Fibroblast of gingiva (primary cell): Measurements from ENCODE around the gene COMT.
"Not testable (repeated sequence)": the region's sequence is repeated elsewhere in the genome, so short reads cannot be mapped to it uniquely, and the experiment has no call there.

Experiments used
- DNase-seq: peaks from one replicate; pipeline ENCODE4 v3.0.0-alpha.2; 2011; ENCODE audit warnings: low read depth

COMT gene

DNA sequence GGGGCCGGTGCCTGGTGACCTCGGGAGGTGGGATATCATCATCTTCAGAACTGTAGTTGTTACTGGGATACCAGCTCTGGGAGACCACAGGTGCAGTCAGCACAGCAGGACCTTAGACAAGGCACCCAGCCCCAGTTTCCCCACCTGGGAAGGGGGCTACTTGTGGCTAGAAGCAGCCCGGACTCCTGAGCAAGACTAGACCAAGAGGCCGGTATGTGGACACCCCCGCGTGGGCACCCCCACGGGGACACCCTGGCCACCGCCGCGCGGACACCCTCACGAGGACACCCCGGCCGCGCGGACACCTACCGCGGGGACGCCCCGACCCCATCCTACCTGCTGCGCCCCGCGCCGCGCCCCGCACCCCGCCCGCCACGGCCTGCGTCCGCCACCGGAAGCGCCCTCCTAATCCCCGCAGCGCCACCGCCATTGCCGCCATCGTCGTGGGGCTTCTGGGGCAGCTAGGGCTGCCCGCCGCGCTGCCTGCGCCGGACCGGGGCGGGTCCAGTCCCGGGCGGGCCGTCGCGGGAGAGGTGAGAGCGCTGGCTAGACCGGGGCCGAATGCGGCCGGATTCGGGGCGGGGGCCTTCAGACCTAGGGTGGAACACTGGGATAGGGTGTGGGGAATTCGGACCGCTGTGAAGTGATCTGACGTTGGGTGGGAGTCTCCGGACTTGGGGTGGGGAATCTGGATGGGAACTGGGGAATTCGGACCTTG lies at the start of gene COMT, which contains the start of gene TXNRD2:
Gene COMT, plus strand, starts transcription at position 408 of the 718 bp plus-strand sequence. CDS start 20,755 bp downstream, outside the sequence.
Gene TXNRD2, minus strand, starts transcription at position 454 of the 718 bp plus-strand sequence. Its CDS starts 15 bp downstream, at position 439.
- DNase-seq, result peak; percentile 72

DNA sequence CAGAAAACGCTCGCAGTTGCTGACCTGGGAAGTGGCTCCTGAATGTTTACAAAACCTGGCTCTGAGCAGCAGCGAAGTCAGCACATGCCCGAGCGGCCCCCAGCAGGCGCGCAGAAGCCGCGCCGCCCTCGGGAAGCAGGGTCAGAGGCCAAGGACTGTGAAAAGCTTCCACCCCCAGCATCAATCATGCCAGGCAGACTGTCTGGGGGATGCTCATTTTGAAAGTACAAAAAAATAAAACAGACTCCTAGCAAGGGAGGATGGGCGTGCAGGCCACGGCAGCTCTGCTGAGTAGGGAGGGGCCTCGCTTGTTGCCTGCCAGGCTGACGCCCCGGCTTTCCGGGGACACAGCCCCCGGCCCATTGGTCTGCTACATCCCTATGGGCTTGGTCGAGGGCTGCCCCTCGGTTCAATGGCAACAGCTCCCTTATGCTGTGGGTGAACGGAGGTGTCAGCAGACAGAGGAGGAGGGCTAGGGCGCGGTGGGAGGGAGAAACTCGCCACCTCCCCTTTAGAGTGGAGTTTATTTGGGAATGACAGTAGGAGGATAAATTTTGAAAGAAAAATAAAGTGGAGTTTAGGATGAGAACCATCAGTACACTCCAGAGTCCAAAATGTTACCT lies 49.2 kb upstream of the COMT start:
- DNase-seq, result no peak

DNA sequence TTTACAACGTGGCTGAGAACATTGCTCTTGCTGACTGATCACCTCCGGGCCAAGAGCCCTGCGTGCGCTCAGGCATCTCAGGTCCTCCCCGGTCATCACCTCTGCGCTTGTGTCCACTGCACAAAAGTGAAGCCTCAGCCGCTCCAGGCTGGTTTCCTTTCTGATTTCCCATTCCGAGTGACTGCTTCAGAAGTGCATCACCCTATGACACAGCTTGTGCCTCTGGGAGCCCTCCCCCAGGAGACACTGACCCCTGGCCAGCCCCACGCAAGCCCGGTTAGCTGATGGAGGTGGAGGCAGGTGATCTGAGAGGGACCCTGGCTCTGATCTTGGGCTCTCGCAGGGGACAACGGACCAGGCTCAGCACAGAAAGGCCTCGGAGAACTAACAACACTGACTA lies 48.6 kb upstream of the COMT start:
- no peak for DNase-seq

DNA sequence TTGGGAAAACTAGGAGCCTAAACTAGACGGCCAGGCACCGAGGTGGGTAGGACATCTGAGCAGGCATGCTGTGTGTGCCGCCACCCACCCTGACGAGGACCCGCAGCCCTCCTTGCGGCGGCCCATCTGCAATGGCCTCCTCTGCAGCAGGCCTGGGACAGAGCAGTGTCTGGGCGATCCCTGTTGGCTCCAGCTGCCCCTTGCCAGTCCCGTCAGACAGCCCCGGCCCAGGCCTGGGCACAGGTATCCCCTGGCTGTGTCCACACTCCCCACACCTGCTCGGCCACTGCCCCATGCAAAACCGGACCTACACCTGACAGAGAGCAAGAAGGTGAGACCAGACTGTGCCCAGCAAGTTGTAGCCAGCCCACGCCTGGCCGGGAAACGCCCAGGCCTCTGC lies 48.2 kb upstream of the COMT start:
- DNase-seq, result no peak

DNA sequence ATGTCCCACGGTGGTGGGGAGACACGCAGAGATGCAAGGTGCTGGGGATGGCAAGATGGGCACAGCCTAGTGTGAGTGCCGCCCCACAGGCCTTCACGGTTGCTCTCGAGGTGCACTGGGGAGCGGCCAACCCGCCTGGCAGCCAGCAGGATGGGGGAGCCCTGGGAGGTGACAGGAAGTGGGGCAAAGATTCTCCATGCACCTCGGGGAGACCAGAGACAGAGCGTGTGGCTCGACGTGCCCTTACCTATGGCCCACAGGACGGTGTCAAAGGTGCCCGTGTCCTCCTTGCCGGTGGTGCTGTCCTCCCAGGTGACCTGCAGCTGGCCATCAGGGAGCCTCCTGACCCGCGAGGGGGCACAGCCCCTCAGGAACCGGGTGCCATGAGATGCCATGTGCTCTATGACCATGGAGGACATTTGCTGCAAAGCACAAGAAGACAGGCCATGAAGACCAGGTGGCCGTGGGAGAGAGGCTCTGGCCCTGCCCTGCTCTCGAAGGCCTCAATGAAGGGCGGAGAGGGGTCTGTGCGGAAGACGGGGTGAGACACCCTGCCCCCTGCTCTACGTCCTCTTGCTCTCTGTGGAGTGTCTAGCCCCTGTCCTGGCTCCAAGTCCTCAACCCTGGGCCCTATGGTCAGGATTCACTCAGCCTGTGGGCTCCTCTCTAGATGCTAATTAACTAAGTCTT lies 46.3 kb upstream of the COMT start:
- DNase-seq, result no peak

DNA sequence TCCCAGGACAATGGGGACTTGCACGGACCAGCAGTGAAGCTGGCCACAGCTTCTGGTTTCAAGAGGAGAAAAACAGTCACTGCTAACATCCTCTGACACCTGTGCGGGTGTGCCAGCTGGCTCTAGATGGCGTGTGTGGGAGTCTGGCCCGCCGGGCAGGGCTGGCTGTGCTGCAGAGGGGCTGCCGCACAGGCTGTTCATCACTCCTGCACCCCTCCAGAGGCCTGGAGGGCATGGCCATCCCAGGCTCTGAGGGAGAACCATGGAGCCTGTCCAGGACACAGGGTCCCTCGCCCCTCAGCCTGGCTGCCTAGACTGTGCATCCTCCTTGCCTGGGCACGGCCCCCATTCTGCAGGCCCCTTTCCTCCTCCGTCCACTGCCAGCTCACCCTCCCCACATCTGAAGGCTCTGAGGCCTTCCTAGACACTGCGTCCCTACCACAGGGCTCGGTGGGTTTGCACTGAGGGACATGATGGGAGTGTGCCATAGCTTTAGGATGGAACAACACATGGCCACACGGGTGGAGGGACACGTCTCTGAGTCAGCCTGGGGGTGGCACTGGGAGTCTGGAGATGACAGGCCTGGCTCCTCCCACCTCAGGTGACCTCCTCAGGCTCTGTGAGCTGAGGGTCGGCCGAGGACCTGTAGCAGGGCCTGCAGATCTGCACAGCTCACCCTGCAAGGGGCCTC lies 44.8 kb upstream of the COMT start:
- DNase-seq, result no peak

DNA sequence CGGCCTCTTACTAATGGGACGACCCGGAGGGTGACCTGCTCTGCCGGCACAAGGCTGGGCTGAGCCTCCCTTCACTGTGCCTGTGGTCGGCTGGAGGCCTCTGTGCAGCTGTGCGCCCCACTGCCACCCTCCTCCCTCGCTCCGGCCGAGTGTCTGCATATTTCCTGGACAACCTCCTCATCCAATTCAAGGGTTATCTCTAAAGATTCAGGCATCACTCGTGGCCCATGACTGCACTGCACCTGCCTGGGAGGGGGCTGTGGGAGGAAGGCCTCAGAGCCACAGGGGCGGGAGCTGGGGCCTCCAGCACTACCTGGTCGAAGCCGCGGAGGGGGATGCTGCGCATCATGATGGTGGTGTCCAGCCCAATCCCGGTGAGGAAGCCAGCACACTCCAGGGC lies 43.8 kb upstream of the COMT start:
- DNase-seq, result no peak

DNA sequence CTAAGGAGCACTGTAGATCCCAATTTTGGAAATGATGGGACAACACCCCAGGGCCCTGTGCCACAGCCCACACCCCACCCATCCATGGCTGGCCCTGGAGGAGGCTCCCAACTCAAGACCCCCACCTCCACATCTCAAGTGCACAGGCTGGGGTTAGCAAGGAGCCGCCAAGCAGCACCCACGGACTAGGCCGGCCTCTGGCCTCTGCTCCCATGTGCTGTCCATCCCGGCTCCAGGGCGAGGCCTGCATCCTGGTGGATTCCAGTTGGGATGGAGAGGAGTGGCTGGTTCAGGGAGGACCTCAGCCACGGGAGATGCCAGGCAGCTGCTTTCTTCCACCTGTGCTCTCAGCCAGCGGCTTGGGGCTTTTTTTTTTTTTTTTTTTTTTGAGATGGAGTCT lies 43.4 kb upstream of the COMT start:
- no peak for DNase-seq

DNA sequence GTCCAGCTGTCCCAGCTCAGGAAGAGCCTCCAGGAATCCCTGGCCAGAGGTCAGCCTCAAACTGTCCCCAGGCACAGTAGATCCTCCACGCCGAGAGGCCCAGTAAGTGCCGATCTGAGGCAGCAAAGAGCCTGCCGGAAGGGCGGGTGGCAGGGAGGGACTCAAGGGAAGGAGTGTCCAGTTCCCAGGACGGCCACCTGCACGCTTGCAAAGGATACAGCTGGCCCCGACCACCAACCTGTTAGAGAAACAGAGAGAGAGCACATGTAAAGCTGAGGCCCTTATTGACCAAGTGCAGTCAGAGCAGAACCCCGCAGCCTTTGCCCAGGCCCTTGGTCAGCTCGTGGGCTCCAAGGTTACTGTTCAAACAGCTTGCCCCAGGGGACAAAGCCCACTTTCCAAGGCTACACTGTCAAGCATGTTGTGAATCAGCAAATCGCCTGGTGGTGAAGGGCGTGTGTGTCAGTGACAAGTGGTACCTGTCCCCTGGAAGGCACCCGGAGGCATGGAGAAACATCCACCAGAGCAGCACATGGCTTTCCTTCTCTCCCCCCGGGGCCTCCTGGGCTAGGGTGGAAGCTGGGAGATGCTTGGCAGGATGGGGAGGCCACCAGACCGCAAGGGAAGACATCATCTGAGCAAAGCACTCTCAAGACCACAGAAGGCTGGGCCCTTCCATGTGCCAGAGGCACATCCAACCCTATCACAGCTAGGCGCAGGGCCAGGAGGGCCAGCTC lies 42.6 kb upstream of the COMT start:
- DNase-seq, result no peak

DNA sequence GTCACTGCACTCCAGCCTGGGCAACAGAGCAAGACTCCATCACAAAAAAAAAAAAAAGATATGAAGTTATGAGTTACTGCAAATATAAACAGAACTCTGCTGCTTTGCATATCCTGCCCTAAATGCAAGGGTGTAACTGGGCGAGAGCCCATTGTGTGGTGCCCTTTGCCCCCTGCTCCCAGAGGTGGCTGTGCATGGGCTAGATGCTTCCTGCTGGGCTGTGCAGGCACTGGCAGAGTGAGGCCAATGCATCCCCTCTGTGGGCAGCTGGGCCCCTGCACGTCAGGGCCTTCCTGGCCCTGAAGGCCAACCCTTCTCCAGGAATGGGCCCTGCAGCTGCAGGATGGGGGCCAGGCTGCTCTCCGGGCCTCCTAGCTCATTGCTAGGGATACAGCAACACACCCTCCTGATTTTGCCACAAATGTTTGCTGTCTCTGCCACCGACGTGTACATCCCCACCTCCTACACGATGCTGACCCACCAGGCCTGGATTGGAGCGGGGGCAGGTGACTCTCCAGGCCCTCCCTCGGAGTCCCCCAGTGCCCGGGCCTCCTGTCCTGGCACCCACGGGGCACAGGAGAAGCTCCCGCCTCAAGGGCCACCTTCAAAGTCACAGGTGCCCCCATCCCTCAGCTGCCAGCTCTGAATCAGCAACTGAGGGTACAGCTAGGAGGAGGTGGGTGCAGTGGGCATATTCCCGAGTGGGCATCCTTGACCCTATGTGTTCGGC lies 40.7 kb upstream of the COMT start:
- no peak for DNase-seq

DNA sequence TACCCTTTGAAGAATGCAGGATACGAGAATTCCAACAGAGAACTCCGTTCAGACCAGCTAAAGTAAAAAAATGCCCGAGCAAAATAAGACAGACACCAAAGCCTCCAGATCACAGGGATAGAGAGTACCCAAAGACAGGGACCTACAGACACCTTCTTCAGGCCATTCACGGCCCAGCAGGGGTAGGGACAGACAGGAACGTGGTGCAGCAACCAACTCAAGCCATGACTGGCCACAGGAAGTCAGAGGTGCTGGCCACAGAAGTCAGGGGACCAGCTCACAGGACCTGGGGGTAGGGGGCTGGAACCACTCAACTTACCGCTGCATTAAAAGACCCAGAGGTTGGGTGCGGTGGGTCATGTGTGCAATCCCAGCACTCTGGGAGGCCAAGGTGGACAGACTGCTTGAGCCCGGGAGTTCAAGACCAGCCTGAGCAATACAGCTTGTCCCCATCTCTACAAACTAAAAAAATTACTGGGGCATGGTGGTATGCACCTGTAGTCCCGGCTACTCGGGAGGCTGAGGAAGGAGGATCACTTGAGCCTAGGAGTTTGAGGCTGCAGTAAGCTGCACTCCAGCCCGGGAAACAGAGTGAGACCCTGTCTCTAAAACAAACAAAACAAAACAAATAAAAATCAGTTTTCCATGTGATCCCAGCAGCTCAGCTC lies 39.9 kb upstream of the COMT start:
- no peak for DNase-seq

DNA sequence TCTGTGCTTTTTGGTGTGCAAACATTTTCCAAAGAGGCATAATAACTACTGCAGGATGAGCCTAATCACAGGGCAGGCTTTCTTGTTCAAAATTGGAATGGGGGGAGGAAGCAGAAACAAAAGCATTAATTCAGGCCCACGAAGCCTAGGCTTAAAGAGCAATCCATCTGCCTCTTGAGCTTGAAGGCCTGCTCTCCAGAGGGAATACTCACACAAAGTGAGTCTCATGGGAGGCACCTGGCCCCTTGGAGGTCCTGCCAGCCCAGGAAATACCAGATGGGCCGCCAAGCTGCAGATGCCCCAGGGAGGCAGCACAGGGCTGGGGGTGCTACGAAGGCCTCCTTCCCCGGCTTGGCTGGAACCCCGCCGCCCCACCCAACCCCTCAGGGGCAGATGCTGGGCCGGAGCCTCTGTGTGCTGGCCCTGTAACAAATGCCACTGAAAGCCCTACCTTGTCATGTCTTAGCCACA lies 39.3 kb upstream of the COMT start:
- no peak for DNase-seq

DNA sequence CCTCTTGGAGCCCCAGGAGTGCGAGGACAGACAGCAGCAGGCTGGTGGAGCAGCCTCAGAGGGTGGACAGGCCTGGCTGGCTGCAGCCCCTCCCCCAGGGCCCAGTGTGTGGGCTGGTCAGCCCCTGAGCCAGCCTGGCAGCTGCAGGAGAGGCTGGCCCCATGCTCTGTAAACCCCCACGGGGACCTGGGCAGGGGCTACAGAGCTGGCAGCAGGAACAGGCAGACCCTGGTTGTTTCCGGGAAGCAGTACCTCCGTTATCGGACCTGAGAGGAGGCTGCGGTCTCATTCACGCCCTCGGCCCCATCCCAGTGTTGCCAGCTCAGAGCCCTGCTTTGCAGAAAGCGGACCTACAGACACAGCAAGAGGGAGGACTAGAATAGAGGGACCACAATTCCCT lies 38.5 kb upstream of the COMT start:
- no peak for DNase-seq

DNA sequence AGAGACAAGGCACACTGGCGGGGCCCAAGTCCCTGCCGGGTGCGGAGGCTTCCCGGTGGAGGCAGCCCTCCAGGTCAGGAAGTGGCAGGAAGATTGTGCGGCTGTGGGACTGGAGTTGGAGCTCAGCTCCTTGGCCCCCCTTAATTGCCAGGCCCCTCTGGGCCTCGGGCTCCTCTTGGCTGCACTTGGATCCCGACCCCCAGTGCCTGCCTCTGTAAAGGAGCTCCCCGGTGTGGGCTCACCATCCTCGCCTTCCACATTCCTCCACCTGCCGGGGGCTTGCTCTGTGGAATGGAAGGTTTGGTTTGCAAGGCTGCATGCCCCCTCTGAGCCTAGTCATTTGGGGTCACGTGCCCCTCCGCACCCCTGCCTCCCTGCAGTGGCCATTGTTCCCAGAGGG lies 38.1 kb upstream of the COMT start:
- DNase-seq, result no peak

DNA sequence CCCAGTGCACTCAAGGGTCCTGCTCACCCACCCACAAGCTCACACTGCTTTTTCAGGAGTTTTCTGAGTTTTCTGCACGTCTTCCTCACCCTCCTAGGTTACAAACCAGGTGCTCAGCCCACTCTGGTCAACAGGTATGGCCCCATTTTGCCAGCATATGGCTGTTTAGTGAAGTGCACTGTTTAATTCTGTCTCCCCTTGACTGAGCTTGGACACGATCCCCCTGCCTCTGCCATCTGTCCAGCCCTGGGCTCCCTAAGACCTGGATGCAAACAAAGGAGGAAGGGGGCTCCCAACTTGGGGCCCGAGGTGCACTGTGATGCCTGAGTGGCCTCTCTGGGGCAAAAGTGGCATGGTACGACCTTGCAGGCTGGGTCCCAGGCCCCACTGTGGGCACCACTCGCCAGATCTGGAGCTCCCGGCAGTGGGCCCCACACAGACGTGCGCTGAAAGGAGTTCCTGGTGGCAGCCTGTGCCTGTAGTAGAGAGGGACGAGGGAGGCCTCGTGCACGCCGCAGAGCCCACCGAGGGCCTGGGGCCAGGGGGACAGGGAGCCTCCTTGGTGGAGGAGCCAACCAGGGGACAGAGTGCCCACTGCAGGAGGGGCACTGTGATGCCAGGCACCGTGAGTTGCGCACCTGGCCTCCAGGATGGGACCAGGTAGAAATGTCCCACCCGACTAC lies 37.3 kb upstream of the COMT start:
- no peak for DNase-seq

DNA sequence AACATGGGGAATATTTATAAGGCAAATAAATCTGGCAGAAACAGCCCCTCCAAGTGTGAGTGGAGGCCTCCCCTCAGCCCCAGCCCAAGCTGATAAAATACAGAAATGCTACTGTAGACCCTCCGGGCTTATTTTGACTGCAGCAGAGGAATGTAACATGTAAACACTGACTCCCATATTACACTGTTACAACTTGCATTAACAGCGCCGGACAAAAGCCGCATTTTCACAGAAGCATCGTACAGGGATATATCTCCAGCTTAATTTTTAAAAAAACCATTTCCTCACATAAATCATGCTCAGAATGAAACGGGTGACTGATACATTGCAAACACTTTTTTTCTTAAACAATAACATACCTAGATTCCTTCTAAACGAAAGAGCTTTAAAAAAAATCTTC lies 36.6 kb upstream of the COMT start:
- DNase-seq, result no peak

DNA sequence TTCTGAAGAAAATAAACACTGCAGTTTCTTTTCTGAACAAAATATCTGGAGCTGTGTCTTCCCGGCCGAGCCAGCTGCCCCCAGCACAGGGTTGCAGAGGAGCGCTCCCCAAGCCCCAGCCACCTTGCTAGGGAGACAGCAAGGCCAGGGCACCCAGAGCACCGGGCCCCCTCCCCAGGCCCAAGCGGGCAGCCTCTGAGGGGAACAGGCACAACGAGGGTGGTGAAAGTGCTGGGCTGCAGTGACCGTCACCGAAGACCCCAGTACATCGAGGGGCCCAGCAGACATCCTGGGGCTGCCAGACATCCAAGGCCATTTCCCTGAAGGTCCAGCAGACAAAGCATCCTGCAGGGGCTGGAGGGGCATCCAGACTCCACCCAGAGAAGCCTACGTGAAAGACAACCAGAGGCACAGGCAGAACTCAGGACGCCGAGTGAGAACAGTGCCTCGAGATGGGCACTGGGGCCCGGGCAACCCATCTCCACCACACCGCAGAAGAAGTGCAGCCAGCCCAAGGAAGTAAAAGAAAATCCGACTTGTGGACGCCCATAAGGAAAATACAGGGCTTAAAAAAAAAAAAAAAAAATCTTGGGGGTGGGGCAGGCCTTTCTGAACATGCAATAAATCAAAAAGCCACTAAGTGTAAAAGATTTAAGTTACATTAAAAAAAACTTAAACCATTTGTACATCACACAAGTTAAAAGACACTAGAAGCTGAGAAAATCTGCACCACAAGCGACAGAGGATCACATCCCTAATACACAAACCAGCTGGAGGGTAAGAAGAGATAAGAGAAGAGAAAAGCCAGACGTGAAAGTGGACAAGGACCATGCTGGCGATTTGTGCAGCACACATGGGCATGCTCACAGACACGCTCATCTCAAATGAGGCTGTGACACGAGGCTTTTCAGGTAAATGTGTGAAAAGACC lies 36.0 kb upstream of the COMT start:
- DNase-seq, result no peak

DNA sequence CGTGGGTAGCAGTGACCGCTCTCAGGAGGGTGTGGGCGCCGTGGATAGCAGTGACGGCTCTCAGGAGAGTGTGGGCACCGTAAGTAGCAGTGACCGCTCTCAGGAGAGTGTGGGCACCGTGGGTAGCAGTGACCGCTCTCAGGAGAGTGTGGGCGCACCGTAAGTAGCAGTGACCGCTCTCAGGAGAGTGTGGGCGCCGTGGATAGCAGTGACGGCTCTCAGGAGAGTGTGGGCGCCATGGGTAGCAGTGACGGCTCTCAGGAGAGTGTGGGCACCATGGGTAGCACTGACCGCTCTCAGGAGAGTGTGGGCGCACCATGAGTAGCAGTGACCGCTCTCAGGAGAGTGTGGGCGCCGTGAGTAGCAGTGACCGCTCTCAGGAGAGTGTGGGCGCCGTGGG lies 34.7 kb upstream of the COMT start:
- DNase-seq, result not testable (repeated sequence)

DNA sequence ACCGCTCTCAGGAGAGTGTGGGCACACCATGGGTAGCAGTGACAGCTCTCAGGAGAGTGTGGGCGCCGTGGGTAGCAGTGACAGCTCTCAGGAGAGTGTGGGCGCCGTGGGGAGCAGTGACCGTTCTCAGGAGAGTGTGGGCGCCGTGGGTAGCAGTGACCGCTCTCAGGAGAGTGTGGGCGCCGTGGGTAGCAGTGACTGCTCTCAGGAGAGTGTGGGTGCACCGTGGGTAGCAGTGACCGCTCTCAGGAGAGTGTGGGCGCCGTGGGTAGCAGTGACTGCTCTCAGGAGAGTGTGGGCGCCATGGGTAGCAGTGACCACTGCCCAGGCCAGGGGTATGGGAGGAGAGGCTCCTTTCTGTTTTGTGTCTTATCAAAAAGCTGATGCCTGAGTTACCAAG lies 33.7 kb upstream of the COMT start:
- not testable (repeated sequence) for DNase-seq
